Right lung (tissue), 5 donors: ENCODE results near the gene SCMH1. TPM values are rescaled to one million over a fixed set of nuclear protein-coding genes. Genes with fewer than 3 reads are reported as not detected.

Experiments
- DNase-seq, 2 donors: peaks; one replicate each; pipeline ENCODE4 v3.0.0-alpha.2; 2013
- polyA plus RNA-seq, 5 donors: library from polyadenylated mRNA; unstranded; fragments of 120-200 nt; gene quantifications; one replicate each; pipeline versions ENCODE4 v1.2.1 to v1.2.3, GENCODE V29; 2013; ENCODE audit warnings: inconsistent platforms in 1 of 5, low replicate concordance in 1 of 5; ENCODE audit not compliant: insufficient read length in 5 of 5, insufficient read depth in 1 of 5

SCMH1 gene
- polyA plus RNA-seq, 5 donors = 37.3 to 49.0 (median 43.9) TPM

DNA sequence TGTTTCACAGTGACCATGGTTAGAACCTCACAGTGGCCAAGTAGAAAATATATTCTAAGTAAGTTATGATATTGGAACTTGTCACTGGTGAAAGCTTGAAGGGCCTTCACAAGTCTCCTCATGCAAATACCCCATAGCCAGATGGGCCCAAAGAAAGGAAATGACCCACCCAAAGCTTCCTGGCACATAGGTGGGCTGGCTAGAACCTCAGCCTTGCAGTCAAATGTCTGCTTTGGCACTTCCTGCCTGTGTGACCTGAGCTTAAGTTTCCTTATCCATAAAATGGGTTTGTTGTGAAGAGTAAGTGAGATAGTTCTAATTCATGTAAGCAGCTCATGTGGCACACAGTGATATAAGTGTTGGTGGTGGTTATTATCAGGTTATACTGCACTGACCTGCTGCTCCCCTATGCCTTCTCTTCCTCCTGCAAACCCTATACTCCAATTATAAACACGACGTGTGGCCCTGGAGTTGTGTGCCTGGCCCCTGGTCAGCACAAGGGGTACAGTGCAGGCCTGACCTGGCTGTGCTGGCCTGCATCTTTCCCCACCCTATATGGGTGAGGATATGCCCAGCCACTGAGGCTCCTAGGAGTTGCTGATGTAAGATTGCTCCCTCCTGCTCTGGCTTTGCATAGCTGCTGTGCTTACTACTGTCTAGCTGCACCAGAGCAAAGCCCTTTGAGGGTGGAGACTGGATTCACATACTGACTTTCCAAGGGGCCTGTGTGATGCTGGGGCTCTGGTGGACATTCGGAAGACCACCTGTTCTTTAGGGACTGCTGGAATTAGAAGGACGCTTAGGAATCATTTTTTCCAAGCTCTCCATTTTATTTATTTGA lies 215.9 kb downstream of the SCMH1 start:
- no peak for DNase-seq

DNA sequence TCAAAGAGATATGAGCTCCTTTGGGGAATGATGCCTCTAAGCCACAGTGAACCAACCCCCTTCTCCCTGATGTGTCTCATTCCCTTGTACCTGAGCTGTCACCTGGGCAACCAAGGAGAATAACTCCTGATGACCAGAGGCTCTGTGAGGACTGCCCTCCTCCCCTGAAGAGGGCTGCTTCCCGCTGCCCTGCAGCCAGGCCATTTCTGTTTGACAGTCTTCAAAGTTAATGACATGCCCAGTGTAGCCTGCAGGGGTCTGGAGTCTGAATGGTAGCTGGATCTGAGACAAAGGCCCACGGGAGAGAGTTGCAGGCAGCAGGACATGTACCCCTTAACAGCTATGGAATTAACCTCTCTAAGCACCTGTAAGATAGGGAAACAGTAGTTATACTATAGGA lies 217.2 kb downstream of the SCMH1 start:
- DNase-seq = no peak

DNA sequence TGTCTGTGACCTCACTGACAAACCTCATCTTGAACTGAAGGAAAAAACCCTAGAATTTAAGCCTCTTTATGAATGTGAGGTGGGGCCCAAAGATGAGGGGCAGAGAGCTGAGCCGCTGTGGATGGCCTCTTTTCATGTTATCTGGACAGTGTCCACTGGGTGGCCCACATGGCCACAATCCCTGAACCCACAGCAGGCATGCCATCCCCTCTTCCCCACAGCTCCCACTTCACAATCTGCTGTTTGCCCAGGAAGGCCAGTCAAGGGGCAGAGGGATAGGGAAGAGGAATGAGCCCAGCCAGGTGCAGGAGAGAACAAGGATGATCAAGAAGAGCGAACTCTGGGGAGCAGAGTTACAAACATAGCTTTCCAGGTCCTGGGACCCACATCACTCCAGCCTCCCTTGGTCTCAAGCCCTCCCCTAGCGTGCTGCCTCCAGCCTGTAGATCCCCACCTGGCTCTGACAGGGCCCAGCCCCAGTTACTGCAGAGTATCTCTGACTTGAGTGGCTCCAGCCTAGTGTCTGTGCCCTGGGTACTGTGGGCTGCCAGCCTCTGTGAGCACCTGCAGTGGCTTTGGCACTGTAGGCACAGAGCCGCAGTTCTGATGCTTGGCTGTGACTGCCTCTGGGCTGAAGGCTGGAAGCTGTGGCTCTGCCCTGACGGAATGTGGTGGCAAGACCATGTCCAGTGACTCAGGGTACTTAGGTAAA lies 218.7 kb downstream of the SCMH1 start:
- no peak for DNase-seq

DNA sequence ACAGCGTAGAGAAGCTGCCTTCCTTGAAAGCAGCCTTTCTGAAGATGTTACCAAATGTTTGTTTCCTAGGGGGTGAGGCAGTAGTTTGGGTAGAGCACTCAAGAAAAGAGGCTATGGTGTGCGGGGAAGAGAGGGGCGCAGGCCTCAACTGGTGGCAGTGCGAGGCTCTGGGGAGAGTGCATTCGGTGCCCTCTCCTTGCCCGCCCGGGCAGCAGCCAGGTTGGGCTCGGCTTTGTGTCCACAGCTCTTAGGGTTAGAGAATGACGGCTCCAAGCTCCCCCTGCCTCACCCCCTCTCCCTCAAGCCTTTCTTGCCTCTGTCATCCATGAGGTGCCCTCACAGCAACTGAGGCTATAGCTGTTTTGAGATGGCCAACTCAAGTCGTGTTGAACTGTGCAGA lies 219.7 kb downstream of the SCMH1 start:
- DNase-seq = no peak

DNA sequence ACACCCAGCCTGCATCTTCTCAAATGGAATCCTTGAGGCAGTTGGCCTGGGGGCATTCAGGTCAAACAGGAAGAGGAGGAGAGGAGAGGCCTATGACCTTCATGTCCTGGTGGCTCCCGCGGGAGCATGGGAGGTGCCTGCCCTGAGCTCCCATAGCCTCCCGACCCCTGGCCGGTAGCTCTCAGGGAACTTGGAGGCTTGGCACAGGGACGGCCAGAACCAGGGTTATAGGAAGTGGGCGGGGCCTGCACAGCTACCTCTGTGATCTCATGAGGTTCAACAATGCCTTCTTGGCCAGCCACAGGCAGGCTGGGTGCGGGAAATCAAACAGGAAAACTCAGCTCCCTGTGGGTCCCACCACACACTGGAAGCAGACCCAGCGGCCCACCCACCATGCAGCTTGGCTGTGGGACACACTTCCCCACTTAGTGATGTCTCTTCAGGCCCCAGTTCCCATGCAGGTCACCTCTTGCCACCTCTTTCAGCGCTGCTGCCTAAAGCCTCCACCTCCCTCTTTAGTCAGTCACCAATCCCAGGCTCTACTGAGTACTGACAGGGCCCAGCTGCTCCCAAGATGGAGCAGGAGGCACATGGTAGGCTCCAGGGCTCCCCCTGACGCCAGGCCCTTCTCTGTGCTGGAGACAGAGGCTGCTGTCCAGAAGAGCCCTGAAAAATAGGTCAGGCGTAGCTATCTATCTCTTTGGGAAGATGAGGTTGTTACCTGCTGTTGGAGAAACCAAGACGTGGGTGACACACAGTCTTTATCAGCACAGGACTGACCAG lies 220.4 kb downstream of the SCMH1 start, which contains the start of gene SLFNL1:
SLFNL1 (minus strand) TSS at position 200 of the 783 bp plus-strand sequence. CDS start 1,065 bp downstream, outside the sequence.
- peak in 1 of 2 donors; percentile 48 for DNase-seq

DNA sequence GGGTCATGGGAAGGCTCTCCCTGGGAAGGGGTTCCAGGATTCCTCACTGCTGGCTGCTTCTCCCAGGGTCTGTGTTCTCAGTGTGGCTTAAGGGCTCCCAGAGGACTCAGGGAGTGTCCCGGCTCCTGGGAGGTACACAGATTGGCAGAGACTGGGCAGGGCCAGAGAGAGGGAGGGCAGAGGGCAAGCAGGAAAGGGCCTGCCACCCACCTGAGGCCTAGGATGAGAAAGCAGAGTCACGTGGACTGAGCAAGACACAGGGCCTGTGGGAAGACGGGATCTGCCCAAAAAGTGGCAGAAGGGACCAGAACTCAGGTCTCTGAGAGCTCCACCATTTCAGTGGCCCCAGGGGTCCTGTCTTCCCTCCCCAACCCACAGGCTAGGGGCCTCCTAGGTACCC lies 221.5 kb downstream of the SCMH1 start:
- no peak for DNase-seq

DNA sequence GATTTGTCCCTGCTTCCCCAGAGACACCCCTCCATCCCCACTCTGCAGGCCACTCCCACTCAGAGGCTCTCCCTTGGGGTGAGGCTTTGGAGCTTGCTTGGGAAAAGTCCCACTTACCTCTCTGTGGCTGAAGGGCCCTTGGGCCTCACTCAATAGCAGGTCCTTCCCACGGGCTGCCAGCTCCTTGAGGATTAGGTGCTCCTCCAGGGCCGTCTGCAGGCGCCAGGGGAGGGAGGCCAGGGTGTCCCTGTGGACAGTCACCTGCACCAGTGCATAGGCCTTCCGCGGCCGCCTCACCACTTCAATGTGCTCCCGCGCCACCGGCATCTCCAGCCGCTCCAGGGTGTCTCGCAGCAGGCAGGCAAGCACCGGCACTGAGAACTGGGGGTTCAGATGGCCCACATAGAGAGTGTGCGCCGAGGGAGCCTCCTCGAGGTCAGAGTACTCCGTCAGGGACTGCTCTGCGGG lies 222.0 kb downstream of the SCMH1 start:
- no peak for DNase-seq

DNA sequence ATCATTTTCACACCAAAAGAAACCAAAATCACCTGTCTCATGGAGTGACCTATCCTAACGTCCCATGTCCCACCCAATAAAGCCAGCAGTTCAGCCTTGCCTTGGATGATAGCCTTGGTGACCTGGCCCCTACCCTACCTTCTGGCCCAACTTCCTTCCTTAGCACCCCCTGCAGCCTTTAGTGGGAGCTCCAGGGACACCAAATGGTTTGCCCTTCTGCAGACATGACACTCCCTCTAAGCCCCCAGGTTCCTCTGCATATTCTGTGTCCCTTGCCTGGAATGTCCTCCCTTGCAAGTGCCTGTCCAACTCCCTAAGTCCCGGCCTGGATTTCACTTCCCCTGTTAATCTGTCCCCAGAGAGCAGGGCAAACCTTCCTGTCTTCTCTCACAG lies 222.8 kb downstream of the SCMH1 start:
- DNase-seq = no peak

DNA sequence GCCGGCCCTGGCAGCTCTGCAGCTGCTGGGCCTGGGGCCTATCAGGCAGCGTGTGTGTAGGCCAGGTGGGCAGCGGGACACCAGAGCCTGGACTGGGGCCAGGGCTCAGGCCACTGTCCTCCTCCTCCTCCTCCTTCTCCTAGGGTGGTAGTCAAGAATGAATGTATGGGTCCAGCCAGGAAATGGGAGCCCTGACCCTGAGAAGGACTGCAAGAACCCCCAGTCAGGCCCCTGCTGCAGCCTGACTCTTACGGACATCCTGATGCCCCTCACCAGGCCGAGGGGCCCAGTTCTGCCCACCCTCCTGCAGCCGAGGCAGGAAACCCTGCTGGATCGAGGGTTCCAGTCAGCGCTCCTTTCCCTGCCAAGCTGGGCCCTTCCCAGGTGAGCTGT lies 224.1 kb downstream of the SCMH1 start:
- DNase-seq = no peak

DNA sequence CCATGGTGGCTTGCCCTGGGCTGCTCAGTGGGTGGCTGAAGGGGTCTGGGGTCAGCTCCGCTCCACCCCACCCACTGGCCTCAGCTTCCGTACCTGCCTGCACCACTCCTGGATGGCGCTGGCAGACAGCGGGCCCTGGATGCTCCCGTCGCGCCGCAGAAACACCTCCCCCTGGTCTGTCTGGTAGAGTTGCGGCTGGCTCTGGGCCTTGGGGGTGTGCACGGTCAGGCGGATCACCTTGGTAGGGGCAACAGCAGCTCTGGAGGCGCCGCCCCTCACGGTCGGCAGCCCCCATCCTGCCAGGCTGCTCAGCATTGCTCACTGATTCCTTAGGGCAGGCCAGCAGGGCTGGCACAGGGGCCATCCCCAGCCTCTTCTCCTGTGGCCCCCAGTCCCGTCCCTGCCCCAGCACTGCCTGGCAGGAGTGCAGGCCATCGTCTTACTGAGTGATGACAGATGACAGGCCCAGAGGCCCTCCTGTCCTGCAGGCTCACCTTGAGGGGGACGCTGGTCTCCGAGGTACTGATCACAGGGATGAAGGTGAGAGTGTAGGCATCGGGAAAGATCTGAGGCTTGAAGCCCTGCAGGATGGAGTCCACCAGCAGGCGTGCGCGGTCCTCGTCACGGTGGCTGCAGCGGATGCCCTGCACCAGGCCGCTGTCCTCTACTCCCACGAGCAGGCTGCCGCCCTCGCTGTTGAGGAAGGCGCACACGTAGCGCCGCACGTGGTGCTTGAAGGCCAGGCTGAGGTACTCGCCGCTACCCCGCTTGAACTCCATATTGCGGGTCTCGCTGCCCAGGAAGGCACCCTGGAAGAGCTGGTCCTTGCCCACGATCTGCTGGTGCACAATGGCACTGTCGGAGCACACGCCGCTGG lies 224.7 kb downstream of the SCMH1 start:
- DNase-seq = no peak

DNA sequence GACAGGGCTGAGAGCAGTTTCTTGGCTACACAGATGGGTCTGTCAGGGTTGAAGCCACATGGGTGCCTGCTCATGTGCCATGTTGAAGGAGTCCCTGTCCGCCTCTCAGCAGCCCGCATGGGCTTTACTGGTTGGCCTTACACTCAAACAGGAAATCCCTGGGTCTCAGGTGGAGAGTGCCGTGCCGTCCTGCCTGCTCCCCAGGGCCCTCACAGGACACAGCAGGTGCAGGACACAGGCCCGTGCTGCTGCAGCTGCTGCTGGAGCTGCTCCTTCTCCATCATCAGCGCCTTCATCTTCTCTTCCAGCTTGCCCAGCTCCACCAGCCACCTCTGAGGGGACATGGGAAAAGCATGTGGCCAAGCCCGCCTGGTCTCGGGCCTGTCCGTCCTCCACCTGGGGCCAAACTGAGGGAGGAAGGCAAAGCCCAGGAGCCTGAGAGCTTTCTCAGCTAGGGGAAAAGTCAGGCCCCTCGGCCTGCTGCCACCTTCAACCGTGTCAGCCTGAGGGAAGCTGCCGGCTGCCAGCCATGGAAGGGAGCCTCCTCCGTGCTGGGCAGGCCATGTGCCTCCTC lies 226.1 kb downstream of the SCMH1 start:
- DNase-seq = no peak

DNA sequence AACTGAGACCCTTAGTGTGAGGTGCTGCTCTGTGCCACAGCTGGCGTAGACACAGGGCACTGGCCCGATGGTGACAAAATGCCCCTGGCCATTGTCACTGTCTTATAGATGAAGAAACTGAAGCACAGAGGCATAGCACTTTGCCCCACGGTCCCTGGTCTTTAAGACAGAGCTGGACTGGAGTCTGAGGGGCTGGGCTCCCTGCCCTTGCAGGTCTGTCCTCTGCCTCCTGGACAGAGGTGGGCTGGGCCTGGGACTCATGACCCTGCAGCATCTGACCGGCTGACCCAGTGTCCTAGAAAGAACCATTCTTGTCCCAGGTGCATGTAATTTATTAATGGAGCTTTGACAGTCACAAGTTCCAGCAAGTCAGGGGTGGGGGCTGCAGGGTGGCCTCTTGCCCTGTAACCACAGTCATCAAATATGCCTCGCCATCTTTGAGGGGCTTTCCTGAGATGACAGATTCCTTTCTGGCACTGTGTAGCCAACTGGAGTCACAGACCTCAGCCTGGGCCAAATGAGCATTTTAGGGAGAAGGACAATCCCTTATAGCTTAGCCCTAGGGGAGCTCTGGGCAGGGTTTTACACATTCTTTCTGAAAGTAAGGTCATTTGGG lies 226.7 kb downstream of the SCMH1 start:
- no peak for DNase-seq

DNA sequence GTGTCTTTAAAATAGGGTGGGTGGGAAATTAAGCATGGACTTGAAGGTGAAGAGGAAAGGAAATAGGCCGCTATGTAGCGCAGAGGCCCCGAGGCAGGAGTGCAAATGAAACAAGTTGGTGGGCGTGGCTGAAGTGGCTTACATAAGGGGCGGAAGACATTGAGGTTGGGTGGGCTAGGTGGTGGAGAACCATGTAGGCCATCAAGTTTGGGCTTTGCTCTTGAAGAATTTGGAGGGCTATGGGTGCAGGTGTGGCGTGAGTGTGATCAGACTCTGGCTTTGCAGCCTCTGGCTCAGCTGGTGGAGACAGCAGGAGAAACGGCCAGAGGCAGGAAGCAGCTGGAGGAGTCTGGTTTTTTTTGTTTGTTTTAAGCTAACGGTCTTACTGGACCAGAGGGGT lies 227.2 kb downstream of the SCMH1 start:
- no peak for DNase-seq

DNA sequence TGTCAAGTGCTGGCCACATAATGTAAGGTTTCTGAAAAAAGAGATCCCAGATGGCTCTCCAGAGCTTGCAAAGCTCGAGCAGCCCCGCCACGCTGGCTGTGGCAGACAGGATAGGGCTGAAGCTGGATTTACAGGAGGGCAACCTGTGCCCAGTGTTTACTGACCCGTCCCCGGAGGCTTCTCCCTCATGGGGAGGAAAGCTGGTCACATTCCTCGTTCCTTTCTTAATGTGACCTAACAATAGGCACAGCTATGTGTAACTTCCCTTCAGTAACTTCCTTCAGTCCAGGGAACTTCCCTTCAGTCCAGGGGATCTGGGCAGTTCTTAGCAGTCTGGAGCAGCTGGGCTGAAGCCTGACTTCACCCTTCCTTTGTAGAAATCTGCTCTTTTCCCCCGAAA lies 228.3 kb downstream of the SCMH1 start:
- DNase-seq = no peak

DNA sequence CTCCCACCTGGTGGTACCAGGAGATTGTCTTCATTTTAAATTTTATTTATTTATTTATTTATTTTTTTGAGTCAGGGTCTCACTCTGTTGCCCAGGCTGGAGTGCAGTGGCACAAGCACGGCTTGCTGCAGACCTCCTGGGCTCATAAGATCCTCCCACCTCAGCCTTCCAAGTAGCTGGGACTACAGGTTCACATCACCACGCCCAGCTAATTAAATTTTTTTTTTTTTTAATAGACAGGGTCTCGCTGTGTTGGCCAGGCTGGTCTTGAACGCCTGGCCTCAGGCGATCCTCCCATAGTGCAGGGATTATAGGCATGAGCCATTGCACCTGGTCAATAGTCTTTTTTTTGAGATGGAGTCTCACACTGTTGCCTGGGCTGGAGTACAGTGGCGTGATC lies 229.1 kb downstream of the SCMH1 start:
- no peak for DNase-seq

DNA sequence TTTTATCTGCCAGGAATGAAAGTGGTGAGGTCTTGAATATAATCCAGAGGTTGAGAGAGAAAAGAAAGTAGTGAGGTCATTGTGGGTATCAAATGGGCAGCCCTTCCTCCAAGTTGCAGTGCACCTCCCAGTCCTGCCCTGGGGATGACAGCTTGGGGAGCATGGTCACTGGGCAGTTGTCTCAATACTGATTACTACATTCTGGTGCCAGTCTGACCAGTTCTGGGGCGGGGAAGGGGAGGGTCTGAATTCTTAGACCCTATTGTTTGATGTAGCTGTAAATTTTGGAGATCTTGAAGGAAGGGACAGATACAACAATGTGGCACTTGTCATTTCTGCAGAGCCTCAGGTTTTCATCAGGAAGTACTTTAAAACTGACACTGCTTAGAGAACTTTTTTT lies 231.8 kb downstream of the SCMH1 start:
- no peak for DNase-seq

DNA sequence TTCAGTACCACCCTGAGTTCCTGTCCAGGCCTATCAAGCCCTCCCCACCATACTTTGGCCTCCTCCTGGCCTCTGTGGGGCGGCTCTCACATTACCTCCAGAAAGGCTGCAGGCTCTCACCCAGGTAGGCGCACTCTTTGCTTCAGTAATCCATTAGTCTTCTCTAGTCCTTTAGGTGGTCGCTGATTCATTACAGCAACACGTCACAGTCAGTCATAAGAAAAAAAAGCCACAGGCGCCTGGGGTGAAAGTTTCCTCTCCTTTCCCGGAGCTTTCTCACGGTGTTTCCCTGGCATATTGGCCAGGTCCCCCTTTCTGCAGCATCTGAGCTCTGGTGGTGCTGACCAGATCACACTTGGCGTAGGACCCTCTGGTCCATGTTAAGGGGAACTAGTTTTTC lies 232.6 kb downstream of the SCMH1 start:
- DNase-seq = no peak

DNA sequence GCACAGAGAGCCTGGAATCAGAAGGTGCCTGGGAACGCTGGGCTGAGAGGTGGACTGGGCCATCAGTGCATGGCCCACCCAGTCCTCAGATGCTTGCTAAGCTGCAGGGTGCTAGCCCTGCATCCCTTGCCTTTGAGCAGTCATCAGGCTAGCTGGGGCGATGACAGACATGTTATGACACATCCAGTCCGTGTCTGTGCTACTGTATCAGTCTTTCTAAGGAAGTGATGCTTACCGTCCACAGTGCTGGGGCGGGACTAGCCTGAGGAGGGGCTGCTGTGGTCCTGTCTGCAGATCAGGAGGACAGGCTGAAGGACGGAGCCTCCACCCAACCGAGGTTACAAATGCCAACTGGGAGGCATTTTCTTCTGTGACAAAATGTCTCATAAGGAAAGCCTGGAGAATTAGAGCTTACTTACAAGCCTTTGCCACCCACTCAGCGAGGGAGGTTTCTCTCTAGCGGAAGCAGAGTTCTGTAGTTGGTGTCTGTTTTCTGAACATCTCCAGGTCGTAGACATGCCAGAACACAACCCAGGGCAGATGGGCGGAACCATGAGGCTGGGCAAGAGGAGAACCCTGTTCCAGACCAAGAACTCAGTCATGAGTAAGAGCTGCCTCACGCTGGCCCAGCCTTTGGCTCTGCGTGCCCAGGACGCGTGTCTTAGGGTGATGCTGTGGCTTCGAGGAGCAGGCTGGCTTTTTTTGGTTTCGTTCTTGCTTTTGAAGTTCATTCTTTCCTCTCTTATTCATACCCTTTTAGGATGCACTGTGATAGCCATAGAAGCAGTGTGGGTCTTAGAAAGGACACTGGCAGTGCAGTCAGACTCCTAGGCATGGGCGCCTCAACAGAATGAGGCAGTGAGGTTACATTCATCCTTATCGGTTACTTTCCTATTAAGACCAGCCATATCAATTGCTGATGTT lies 234.9 kb downstream of the SCMH1 start:
- no peak for DNase-seq

DNA sequence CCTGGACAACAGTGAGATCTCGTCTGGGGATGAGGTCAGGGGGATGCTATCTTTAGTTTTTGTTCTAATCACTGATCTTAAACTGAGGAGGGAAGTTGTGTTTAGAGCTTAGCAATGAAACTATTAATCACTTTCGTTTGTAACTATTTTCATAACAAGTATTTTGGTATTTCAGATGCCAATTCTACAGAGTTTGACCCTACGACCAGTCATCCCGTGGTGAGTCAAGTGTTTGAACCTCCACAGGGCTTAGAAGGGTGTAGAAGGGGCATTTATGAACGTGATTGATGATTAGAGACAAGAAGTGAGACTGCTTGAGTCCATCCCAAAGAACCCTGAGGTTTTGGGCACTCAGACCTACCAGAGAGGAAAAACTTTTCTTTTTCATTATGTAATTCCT lies 236.2 kb downstream of the SCMH1 start:
- no peak for DNase-seq
